GM18867 (cell line): ENCODE data around the gene SYNGR2.
"Not testable (repeated sequence)": the region's sequence is repeated elsewhere in the genome, so short reads cannot be mapped to it uniquely, and the experiment has no call there.

Experiments
- ATAC-seq: cut with Tn5 transposase; IDR thresholded peaks from one replicate; pipeline ENCODE4 v1.9.1; 2021; ENCODE audit warnings: mild to moderate bottlenecking, moderate library complexity; ENCODE audit not compliant: unreplicated experiment

SYNGR2 gene

DNA sequence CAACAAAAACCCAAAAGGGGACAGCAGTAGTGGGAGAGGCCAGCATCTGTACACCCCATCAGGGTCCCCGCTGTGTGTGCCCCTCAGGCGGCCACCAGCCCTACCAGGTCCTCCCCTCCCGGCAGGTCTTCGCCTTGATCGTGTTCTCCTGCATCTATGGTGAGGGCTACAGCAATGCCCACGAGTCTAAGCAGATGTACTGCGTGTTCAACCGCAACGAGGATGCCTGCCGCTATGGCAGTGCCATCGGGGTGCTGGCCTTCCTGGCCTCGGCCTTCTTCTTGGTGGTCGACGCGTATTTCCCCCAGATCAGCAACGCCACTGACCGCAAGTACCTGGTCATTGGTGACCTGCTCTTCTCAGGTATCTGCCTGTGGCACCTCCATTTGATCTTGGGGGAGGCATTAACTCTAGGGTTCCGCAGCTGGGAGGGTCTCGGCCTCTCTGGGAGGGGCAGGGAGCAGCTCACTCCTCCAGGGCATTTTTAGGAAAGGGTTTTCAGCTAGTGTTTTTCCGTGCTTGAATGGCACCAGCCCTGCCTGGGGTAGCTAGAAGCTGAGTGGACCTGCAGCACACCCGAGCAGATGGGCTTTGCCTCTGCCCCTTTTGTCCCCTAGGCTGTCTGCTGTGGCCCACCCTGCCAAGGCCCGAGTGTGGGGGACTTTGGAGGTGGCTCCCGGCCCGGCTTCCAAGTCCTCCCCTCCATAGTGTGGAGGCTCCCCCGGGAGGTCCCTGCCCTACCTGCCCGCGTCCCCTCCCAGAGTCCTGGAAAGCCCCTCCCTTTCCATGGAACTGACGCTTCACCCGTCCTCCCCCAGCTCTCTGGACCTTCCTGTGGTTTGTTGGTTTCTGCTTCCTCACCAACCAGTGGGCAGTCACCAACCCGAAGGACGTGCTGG, 2.6 kb downstream of the SYNGR2 start:
- ATAC-seq, result no peak

DNA sequence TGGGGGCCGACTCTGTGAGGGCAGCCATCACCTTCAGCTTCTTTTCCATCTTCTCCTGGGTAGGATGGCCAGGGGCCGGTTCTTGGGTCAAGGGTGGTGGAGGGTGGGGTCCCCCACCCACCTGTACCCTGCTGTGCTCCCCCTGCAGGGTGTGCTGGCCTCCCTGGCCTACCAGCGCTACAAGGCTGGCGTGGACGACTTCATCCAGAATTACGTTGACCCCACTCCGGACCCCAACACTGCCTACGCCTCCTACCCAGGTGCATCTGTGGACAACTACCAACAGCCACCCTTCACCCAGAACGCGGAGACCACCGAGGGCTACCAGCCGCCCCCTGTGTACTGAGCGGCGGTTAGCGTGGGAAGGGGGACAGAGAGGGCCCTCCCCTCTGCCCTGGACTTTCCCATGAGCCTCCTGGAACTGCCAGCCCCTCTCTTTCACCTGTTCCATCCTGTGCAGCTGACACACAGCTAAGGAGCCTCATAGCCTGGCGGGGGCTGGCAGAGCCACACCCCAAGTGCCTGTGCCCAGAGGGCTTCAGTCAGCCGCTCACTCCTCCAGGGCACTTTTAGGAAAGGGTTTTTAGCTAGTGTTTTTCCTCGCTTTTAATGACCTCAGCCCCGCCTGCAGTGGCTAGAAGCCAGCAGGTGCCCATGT, 3.3 kb downstream of the SYNGR2 start:
- not testable (repeated sequence) for ATAC-seq

DNA sequence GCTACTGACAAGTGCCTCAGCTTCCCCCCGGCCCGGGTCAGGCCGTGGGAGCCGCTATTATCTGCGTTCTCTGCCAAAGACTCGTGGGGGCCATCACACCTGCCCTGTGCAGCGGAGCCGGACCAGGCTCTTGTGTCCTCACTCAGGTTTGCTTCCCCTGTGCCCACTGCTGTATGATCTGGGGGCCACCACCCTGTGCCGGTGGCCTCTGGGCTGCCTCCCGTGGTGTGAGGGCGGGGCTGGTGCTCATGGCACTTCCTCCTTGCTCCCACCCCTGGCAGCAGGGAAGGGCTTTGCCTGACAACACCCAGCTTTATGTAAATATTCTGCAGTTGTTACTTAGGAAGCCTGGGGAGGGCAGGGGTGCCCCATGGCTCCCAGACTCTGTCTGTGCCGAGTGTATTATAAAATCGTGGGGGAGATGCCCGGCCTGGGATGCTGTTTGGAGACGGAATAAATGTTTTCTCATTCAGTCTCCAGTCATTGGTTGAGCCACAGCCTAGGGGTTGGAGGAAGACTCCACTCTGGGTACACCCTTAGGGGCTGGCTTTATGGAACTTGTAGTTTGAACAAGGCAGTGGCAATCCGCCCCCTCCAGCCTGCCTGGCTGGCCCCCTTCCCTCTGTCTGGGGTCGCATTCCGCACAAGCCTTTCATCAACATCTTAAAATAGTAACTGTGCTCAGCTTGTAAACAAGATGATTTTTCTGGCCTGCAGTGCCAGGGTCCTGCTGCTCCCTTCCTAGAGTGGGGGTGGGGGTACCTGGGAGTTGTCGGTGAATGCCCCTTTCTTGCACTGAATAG, 4.1 kb downstream of the SYNGR2 start:
- no peak for ATAC-seq

DNA sequence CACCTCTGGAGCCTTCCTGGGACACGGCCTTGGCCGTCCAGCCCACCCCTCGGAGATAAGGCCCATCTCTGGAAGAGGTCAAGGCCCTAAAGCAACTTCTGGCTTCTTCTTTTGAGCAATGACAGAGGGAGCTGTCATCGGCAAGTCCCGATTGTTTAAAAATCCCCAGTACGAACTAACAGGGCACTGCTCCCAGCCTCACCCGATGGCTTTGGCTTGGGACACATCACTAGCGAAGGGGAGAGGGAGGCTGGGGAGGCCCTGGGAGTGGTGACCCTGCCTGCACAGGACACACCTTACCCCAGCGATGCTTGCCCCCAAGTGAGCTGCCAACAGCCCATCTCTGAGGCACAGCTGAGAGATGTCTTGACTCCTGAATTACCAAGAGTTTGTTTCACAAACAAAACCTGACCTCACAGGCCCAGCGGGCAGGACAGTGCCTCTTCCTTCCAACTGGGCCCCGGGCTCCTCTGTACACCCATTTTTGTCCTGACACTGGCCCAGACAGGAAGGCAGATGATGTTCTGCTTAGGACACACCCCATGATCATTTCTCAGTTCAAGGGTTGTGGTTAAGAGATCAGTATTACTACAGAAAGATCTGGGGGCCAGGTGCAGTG, 4.8 kb downstream of the SYNGR2 start:
- ATAC-seq, result peak; percentile 36

DNA sequence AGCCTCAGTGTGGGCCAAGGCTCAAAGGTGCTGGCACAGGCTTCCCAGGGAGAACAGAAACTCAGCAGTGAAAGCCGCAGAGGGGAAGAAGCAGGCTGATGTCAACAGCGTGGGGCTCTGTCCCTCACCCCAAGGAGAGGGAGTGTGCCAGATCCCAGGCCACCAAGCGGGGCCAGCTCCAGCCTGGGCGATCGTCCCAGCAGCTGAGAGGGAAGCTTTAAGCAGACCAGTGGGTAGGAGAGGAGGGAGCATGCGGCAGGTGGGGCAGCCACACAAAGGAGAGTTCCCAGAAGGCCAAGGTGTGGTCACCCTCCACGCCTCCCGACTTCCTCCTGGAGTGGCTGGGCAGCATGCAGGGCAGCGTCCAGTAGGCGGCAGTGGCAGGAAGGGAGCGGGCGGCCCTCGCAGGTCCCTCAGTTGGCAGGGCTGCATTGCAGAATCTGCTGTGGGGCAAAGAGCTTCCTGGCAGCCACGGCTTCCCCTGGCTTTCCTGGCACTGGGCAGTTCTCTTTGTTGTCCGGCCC, 6.0 kb downstream of the SYNGR2 start:
- ATAC-seq, result no peak

DNA sequence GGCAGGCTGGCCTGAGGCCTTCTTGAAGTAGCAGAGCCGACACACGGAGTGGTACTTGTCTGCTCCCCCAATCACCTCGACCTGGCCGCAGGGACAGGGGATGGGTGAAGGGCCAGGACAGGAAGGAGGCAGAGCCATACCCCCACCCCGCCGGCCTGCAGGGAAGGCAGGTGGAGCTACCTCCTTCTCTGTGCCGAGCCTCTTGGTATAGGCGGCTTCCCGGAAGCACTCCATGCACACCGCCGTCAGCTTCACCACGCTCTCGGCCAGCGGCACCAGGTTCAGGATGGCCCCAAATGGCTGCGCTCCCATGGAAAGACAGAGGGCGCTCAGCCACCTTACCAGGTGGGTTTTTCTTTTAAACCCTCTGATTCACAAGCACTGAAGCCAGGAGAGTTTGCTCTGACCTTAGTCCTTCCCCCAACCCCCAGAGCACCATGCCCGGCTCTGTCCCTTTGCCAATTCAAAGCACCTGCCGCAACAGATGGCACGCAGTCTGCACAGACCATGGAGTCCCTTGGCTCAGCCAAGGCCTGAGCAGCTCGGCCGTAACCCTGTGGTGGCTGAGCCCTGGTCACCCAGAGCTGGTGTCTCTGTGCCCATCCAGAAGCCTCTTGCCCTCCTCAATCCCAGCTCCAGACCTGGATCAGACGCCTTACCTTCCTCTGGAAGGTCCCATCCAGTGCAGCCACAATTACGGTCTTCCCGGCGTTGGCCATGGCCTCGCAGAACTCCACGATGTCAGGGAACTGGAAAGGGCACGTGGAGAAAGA, 6.7 kb downstream of the SYNGR2 start:
- no peak for ATAC-seq

DNA sequence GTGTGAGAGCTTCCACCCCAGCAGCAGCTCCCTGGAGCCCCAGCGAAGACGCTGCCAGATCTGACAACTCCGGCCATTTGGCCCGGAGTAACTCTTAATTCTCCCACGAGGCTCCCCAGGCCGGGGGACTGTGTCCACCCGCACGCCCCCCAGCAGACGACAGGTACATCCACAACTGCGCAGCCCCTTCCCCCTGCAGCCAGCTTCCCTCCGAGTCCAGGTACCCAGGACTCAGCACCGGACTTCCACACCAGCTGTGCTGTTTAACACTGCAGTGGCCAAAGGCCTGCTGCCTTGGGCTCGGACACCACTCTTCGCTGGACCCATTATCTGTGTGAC, 7.2 kb downstream of the SYNGR2 start:
- ATAC-seq, result no peak

DNA sequence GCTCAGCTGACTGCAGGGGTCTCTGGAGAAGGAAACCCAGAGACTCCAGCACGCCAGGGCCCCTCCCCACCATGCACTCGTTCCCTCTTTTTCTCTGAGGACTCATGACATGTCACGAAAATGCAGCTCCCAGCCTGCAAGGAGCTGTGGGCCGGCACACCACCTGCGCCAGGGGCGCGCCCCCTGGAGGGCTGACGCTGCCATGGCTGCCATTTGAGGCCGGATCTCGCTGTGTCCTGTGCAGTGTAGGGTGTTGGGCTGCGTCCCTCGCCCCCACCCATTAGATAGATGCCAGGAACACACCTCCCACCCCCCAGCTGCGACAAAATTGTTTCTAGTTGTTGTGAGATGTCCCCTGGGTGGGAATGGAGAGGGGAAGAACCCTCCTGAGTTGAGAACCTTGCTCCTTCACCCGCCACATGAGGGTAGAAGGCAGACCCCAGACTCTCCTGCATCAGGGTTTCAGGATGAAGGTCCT, 8.2 kb downstream of the SYNGR2 start:
- peak; percentile 39 for ATAC-seq

DNA sequence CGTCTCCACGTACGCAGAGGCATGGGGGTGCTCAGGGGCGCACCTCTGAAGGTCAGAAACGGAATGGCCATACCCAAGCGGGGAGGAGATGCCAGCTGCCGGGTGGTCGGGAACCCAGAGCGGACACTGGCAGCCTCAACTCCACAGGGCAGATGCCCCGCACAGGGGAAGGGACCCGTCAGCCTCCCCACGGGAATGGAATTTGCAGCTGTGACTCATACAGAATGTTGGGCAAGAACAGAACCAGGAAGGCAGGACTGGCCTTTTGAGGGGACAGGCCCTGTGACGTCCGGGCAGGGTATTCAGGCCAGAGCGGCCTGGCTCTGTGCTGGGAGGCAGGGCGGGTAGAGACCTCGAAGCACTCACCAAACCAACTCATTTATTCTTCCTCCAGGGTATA, 11.0 kb downstream of the SYNGR2 start:
- no peak for ATAC-seq

DNA sequence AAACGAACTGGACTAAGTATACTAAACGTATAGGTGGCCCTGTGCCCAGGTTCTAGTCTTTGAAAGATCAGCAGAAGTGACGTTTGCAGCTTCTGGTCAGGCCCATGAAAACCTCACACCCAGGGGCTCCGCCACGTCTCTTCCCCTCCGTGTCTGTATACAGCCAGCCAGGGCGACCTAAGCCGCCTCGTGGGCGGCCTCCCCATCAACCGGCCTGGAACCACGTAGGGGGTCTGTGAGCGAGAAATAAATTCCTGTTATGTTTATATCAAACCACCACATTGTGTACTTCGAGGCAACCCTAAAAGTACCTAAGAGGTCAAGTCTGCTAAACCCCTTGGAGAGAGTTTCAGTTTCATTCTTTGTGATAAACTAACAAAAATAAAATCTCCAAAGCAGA, 11.7 kb downstream of the SYNGR2 start:
- ATAC-seq, result no peak

DNA sequence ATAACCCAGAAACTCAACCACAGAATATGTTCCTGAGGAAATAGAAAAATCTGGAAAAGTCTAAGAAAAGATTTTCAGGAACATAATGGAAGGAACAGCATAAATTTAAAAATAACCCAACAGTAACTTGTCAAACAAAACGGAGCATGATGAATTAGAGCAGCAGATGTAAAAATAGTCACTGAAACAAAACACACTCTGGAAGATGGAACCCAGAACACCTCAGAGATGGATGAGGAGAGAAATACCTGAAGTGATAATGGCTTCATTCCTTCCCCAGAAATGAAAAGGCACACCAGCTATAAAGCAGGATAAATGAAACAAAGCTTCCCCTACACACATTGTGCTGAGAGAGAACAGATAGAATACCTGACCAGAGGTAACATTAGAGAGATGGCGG, 12.1 kb downstream of the SYNGR2 start:
- ATAC-seq, result no peak

DNA sequence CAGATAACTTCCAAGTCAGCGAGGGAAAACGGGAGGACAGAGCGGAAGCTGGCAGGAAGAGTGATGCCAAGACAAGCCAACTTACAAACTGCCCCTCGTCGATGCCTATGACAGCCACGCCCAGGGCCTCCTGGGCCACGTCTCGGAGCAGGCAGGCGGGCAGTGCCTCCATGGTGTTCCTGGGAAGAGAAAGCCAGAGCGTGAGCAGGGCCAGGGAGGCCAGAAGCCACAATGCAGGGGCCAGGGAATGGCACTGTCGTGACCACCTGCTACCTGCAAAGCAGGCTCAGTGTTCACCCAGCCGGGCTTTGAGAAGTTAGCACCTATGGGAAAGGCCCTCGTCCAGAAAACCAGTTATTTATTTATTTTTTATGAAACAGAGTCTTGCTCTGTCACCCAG, 14.1 kb downstream of the SYNGR2 start:
- no peak for ATAC-seq

DNA sequence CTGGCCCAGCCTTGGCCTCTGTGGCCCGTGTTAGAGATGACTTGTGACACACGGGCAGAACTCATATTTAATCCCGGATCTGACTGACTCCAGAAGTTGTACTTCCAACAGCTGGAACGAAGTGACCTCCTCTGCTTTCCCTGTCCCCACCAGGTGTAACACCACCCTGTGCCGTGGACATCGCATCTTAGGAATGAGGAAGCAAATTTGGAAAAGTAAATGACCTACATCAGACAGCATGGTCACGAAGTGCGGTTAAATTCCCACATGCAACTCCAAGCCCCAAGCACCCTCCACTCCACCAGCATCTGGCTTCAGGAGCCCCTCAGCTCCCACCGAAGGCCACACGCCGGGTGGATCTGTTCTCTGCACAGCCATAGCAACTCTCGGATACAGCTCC, 15.5 kb downstream of the SYNGR2 start:
- no peak for ATAC-seq

DNA sequence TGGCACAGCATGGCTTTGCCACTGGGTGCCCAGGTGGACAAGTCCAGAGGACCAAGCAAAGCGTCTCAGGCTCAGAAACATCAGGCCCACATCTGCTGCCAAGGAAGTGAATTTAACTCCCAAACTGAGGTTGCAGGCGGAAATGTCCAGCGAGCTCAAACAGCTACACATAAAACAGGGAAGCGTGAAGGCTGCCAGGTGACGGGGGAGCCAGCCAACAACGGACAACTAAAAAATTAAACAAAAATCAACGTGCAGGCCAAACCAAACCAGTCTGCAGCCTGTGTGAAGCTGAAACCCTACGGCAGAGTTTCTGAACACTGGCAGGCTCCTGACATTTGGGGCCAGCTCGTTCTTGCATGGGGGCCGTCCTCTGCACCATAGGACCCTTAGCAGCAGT, 16.0 kb downstream of the SYNGR2 start:
- no peak for ATAC-seq

DNA sequence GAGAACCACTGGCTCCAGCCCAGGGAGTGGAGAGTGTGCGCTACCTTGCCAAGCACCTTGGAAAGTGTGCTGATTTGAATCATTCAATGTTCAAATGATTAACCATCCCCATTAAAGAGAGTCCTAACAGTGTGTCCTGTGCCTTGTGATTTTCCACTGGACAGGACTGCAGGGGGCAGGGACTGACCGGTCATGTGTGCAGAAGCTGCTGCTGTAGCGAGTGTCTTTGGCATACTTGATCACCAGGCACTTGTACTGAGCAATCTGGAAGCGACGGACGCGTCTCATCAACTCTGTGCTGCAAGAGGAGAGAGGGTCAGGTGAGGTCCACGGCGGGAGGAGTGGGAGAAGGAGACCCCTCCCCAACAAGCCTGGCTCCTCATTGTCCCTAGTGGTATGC, 16.5 kb downstream of the SYNGR2 start:
- ATAC-seq, result no peak

DNA sequence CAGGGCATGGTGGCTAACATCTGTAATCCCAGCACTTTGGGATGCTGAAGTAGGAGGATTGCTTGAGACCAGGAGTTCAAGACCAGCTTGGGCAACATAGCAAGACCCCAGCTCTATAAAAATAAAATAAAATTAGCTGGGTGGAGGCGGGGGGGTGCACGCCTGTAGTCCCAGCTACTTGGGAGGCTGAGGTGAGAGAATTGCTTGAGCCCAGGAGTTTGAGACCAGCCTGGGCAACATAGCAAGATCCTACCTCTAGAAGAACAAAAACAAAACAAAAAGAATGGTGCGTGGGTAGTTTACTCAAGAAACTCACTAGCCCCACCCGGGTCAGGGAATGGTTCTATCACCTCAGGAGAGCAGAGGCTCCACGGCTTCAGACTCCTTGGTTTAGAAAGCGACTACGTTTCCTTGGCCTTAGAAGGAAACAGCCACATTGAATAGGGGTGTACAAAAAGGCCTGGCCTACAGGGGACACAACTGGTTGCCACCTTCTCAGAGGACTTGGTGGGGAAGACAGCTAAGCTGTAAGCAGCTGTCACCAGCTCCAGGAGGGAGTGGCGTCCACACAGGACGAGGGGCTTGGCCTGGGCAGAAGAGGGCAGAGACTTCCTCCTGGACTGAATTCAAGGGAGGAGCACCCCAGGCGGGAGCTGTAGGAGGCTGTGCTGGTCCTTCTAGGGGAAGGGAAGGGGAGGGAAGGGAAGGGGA, 17.8 kb downstream of the SYNGR2 start:
- no peak for ATAC-seq

DNA sequence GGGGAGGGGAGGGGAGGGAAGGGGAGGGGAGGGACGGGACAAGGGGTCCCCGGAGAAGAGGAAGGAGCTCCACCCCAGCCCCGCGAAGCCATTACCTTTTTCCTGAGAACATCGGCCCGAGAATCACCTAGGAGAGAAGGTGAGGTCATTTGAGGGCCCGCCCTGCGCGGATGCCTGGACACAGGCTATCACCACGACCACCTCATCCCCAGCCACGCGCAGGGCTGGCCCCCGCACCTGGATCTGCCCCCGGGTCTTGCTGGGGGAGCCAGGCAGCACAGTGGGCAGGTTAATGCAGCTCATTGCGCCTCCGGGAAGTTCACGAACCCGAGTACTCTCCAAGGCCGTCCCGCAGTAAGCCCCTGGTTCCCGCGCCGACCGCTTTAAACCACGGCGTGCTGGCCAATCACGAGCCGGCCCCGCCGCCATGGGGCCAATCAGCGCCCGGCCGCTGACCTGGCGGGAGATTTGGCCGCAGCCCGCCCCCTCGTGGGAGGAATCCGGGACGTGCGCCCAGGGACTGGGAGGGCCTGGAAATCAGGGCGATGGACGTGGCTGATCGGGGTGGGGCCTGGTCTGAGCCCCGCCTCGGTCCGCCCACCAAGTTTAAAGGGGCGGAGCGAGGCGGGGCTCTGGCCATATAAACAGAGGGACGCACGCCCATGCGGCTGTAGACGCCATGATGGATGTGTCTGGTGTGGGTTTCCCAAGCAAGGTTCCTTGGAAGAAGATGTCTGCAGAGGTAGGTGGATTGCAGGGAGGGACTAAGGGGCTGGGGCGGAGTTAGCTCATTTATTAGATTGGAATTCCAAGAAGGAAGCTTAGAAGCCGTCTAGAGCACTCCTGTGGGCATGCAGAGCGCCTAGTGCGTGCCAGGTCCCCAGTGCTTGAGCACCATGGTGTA, 18.6 kb downstream of the SYNGR2 start, which contains the start of the genes AFMID and TK1:
TSS of gene AFMID (plus strand) at position 671 of the 904 bp plus-strand sequence. CDS start at position 680, 9 bp downstream.
TSS of gene TK1 (minus strand) at position 361 of the 904 bp plus-strand sequence. CDS start at position 303, 58 bp downstream.
- peak; percentile 82 for ATAC-seq

DNA sequence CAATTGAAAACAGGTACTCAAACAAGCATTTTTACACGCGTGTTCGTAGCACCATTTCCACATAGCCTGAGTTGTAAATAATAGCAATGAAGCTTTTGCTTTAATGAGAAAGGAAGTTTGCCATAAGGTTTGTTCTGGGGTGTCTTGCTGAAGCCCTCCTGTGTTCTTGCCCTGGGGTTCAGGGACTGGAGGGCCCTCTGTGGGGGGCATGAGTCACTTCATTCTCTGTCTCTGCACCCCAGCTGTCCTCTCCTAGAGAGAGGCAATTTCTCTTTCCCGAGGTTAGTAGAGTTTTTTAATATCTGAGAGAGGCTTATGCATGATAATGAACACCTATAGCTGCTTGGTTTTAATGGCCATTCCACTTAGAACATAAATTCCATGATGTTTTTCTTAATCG, 28.3 kb downstream of the SYNGR2 start:
- no peak for ATAC-seq
